AG10803 (cell line): ENCODE data around the gene TMSB15A.
"Not testable (repeated sequence)": the region's sequence is repeated elsewhere in the genome, so short reads cannot be mapped to it uniquely, and the experiment has no call there.

ENCODE experiments used
- DNase-seq: peaks from one replicate; pipeline ENCODE4 v3.0.0; 2010; ENCODE audit warnings: low read depth
- H3K4me3 ChIP-seq: 2 replicates; pipeline ENCODE4 v1.5.1; 2011; ENCODE audit warnings: mild to moderate bottlenecking, low read length, control low read depth
- TF ChIP-seq, protein P1 (sequence below): conservative IDR thresholded peaks from 2 replicates; pipeline ENCODE4 v1.5.1; 2011; ENCODE audit warnings: mild to moderate bottlenecking, low read length, control low read depth, inconsistent platforms

Gene TMSB15A

DNA sequence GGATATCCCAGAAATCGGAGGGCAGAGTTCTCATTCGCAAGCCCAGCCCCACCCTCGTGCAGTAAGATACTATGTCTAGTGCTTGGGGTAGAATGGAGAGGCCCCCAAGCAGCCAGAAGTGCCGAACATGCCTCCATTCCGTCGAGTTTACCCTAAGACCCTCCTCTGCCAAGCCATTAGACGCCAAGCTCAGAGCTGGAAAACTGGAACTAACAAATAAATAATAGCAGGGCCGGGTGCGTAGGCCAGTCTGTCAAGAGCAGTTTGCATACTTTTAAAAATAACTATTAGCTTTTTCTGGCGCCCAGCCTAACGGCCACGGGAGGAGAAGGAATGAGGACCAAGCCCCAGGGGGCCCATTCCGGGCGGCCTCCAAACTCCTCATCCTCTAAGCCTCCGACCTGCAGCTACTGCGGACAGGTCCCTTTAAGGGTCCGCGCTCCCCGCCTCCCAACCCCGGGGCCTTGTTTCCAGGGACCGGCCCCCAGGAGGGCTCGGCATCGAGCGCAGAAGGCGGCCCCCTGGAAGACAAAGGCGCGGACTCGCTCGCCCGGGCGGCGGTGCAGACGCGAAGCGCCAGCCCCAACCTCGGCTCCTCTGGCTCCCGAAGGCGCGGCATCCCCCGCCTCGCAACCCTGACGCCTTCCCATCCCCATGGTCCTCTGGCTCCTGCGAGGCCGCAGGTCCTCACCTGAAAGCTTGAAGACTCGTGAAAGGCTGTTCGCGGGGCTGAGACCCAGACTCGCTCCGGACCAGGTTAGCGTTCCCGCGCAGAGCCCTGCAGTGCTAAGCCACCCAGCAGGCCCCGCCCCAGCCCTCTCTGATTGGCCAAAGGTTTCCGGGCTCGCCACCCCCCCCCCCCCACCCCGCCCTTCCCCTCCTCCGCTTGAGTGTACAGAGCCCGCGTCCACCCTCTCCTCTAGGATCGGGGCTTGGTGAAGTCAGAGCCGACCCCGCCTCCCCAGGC is at the start of gene TMSB15A:
Gene TMSB15A, minus strand, starts transcription at position 765 of the 967 bp plus-strand sequence.
- peak within 1 kb of the TSS; percentile 58 for H3K4me3 ChIP-seq
- TF ChIP-seq, protein P1, sequence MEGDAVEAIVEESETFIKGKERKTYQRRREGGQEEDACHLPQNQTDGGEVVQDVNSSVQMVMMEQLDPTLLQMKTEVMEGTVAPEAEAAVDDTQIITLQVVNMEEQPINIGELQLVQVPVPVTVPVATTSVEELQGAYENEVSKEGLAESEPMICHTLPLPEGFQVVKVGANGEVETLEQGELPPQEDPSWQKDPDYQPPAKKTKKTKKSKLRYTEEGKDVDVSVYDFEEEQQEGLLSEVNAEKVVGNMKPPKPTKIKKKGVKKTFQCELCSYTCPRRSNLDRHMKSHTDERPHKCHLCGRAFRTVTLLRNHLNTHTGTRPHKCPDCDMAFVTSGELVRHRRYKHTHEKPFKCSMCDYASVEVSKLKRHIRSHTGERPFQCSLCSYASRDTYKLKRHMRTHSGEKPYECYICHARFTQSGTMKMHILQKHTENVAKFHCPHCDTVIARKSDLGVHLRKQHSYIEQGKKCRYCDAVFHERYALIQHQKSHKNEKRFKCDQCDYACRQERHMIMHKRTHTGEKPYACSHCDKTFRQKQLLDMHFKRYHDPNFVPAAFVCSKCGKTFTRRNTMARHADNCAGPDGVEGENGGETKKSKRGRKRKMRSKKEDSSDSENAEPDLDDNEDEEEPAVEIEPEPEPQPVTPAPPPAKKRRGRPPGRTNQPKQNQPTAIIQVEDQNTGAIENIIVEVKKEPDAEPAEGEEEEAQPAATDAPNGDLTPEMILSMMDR, result no peak
- DNase-seq, result peak; percentile 12

DNA sequence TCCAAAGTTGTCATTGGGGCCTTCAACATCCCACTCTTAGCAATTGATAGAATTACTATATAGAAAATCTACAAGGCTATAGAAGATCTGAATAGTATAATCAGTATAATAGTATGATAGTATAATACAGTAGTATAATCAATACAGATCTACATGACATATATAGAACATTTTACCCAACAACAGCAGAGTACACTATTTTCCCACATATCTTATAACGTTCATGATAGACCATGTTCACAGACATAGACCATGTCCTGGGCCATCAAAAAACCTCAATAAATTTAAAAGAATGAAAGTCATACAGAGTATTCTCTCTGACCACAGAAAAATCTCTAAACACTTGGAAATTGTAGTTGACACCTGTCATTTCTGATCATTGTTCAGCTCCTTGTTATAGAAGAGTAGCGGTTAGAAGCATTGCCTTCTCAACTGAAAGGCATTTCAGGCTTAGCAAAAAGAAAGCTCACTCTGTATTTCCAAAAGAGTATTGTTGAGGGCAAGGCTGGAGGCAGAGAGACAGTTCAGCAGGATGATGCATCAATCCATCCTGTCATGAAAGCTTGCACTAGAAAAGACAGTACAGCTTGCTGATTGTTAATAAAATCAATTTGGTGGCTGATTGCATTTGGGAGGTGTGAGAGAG is 44.0 kb upstream of the TMSB15A start:
- TF ChIP-seq, protein P1, result no peak
- no peak for DNase-seq
- H3K4me3 ChIP-seq, result no peak overlapping the region

DNA sequence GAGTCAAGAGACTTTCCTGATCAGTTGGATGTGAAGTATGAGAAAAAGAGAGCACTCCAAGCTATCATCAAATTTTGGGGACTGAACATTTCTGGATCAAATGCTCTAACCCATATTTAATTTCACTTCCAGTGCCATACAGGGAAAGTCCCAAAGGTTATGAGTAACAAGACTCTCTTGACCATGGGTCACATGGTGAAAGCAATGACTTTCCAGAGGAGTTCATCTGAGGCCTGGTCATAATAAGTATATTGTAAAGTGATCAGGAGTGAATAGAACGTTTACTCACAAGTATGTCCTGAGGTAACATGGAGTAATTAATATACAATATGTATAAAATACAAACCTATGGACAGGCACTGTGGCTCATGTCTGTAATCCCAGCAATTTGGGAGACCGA is 42.1 kb upstream of the TMSB15A start:
- H3K4me3 ChIP-seq, result no peak overlapping the region
- no peak for DNase-seq
- TF ChIP-seq, protein P1, result no peak

DNA sequence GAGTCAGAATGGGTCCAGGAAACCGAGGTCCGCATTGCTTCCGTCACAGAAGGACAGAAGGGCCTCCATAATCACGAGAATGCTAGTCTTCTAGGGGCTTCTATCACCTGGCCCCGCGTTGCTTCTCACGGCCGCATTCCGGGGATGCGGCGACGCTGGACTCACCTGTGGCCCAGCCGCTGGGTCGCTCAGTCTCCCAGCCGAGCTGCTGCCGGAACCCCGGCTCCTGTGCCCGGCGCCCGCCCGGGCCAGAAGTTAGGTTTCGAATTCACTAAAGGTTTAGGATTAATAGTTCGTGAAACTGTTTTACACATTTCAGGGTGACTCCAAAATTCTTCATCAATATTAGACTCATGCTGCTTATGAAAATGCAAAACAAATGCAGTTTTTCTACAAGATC is 31.7 kb upstream of the TMSB15A start:
- DNase-seq, result no peak
- H3K4me3 ChIP-seq, result no peak overlapping the region
- TF ChIP-seq, protein P1, result no peak

DNA sequence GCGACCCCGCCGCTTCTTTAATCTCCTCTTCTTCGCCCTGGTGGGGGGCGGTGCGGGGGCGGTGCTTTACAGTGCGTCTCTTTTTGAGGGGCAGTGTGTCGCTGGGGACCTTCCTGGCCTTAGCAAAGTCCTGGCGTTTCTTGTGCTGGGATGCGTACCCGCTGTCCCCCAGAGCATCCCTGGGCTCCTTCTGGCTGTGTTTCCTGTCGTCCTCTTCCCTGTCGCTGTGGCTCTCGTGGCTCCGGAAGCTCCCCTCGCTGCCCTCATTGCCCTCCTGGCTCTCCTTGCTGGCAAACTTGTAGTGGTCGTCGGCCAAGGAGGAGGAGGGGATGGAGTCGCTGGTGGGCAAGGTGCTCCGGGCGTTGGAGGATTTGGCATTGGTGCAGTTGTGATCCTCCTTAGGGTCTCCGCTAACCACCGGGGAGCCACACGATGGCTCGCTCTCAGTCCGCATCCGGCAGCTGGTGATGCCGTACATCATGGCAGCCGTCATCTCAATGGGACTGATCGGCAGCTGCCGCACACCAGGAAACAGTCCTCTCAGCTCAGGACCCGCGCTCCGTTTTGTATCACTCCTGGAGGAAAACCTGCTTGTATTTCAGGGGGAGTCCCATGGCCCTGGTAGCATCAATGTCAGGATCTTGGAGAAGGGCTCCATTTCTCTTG is 30.4 kb upstream of the TMSB15A start:
- no peak for DNase-seq
- peak overlapping the region; percentile 44 for H3K4me3 ChIP-seq
- TF ChIP-seq, protein P1, result no peak

DNA sequence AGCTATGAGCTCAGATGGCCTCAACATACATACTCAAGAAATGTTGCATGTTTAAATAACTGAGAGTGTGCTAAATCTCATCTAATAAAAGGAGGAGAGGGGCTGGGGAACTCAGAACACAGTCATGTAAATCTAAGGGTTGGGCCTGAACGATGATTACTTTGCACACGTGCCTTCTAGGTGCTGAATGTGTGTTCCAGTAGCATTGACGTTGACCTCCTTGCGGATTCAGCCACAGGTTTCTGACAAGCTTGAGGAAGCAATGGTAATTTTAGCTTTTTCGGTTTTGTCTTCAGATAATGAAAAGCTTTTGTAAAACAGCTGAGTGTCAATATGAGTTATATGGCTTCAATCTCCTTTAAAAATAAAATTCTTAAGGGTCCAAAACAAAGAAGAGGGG is 29.6 kb upstream of the TMSB15A start:
- H3K4me3 ChIP-seq, DNase-seq: not testable (repeated sequence)

DNA sequence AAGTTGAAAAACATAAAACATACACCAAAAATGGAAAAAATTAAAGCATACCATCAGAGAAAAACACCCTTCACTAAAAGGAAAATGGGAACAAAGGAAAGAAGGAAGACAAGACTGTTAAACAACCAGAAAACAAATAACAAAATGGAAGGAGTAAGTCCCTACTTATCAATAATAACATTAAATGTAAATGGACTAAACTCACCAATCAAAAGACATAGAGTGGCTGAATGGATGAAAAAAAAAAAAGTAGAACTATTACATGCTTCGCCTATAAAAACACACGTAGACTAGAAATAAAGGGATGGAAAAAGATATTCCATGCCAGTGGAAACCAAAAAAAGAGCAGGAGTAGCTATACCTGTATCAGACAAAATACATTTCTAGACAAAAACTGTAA is 19.4 kb upstream of the TMSB15A start:
- no peak overlapping the region for H3K4me3 ChIP-seq
- TF ChIP-seq, protein P1, result no peak

More for the DNA sequence above, 19.4 kb upstream of the TMSB15A start:
- DNase-seq, result no peak
